22Rv1 (cell line): ENCODE results near the gene NCAPD3.

Experiments used
- H3K27ac ChIP-seq: fragments of 450-650 bp; 2 replicates; pipeline ENCODE4 v1.5.1; 2017
- ZFX ChIP-seq: fragments of 450-650 bp; IDR thresholded peaks from 2 replicates; pipeline ENCODE4 v1.6.1; 2017; ENCODE audit warnings: antibody characterized with exemption, borderline replicate concordance
- TF ChIP-seq, protein P1 (sequence below): fragments of 450-650 bp; IDR thresholded peaks from 2 replicates; pipeline ENCODE4 v1.5.1; 2017; ENCODE audit warnings: mild to moderate bottlenecking

Gene NCAPD3

DNA sequence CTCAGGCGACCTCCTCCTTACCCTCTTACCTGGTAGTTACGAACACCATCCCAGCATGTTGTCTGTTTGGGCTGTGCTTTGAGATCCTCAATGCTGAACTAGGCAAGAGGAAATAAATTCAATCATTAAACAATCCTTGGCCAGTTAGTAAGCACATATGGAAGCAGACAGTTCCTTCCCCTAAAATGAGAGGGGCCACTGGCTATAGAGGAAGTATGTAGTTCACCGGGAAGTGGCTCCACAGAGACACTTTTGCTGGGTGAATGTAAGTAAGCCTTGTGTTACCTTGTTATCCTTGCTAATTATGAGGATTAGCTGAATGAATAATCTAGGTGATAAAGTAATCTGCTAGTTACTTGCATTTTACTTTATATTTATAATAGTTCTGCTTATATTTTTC is 26.5 kb upstream of the NCAPD3 start:
- TF ChIP-seq, protein P1, sequence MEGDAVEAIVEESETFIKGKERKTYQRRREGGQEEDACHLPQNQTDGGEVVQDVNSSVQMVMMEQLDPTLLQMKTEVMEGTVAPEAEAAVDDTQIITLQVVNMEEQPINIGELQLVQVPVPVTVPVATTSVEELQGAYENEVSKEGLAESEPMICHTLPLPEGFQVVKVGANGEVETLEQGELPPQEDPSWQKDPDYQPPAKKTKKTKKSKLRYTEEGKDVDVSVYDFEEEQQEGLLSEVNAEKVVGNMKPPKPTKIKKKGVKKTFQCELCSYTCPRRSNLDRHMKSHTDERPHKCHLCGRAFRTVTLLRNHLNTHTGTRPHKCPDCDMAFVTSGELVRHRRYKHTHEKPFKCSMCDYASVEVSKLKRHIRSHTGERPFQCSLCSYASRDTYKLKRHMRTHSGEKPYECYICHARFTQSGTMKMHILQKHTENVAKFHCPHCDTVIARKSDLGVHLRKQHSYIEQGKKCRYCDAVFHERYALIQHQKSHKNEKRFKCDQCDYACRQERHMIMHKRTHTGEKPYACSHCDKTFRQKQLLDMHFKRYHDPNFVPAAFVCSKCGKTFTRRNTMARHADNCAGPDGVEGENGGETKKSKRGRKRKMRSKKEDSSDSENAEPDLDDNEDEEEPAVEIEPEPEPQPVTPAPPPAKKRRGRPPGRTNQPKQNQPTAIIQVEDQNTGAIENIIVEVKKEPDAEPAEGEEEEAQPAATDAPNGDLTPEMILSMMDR: no peak
- TF ChIP-seq ZFX: no peak
- H3K27ac ChIP-seq: no peak overlapping the region

DNA sequence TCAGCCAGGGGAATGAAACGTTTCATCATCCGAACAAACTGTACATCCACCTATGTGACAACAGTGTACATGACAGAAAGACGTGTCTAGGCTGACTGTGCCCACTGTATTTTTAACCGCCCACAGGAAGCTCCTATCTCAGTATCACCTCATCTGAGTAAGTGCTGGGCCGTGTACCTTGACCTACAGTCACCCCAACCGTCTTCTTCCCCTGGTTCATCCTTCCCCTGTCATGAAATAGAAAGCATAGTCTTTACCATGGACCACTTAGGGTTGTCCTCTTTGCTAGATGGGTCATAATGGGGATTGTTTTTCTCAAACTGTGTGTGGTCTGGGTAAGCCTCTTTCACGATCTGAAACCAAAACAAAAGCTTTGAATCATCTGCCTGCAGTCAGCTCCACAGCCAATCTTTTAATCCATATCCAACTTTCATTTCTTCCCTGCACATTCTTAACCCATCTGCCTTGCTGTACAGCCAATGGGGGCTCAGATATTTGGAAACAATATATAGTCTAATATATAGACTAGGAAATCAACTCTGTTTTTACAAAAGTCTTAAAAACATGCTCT is 25.2 kb upstream of the NCAPD3 start:
- TF ChIP-seq ZFX: no peak
- TF ChIP-seq, protein P1: no peak
- no peak overlapping the region for H3K27ac ChIP-seq

DNA sequence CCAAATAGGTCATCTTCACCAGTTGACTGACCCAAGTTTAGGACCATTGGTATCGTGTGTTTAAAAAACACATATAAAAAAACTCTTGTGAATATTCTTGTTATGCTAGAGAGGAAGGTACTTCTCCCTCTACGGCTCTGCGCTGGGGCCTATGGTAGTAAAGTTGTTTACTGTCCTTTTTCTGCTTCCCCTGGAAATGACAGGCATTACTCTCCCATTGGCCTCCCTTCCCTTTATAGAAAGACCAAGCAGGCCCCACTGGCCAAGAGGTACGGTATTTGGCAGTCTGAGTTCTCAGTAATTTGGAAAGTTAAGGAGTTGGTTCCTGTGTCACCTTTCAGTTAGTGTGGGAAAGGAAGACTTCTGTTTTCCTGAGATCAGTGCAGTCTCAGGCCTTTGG is 22.9 kb upstream of the NCAPD3 start:
- TF ChIP-seq ZFX: no peak
- TF ChIP-seq, protein P1: no peak
- H3K27ac ChIP-seq: no peak overlapping the region

DNA sequence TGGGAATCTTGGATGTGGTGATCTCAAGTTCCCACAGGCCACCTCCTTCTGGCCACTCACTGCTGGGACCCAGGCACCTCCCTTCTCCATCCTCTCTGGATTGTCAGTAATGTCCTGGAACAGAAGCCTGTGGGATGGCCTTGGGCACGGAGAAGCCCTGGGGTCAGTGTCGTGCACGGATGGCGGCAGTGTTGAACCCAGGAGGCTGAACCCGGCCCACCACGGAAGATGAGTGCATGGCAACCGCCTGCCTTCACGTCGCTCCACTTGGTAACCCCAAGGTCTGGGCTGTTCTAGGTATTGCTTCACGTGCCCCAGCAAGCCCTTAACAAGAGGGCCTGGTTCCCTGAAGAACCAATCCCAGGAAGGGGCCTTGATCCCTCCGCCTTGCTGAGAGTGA is 22.3 kb upstream of the NCAPD3 start:
- TF ChIP-seq, protein P1: no peak
- no peak for TF ChIP-seq ZFX
- no peak overlapping the region for H3K27ac ChIP-seq

DNA sequence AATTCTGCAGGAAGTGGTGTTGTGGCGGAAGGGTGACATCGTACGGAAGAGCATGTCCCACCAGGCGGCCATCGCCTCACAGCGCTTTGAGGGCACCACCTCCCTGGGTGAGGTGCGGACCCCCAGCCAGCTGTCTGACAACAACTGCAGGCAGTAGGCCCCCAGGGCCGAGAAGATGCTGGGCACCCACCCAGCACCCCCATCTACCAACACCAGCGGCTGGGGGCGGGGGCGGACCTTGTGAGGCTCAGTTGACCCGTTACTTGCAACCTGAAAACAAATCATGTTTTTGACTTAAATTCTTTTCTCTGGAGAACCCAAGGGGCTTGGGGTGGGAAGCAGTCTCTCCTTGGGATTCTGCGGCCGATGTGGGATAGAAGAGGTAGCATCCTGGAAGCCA is 21.7 kb upstream of the NCAPD3 start:
- no peak overlapping the region for H3K27ac ChIP-seq
- no peak for TF ChIP-seq ZFX
- TF ChIP-seq, protein P1: no peak

DNA sequence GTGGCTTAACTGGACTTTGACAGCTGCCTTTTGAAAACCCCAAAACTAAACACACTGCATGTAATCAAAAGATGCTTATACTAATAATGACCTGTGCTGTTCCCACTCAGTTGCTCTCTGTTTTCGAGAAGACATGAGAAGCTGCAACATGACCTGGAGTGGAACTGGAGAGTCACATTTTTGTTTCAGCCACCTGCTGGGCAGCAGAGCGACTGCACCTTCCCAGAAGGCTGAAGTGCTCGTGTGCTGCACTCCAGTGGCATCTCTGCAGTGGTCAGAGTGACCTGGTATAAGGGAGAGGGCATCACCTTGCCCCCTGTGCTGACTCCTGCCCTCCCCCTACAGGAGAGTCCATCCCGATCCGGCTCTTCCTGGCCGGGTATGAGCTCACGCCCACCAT is 20.8 kb upstream of the NCAPD3 start:
- no peak for TF ChIP-seq ZFX
- TF ChIP-seq, protein P1: peak; percentile 21; the same call in 1 of the 2 replicates
- no peak overlapping the region for H3K27ac ChIP-seq

DNA sequence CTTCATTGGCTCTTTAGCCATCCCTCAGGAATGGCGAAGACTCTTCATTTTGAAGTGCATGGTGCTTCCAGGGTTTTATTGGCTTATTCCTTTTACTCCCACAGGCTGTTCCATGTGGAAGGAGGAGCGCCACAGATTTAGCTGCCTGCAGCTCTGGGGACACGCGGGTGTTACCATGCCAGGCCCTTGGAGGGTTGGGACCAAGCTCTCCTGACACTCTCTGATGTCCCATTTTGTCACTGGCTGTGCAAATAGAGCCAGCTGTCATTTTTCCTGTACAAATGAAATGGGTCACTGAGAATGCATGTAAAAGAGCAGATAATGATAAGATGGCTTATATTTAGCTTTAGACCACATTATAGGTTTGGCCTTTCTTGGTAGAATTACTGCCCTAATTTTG is 20.1 kb upstream of the NCAPD3 start:
- TF ChIP-seq, protein P1: no peak
- no peak for TF ChIP-seq ZFX
- no peak overlapping the region for H3K27ac ChIP-seq
